ENCODE data around the gene TYRP1. TPM values are rescaled to one million over a fixed set of nuclear protein-coding genes. Genes with fewer than 3 reads are reported as not detected.

TYRP1 gene
- total RNA-seq, 4 donors from 2014 or later = 0.63 to 0.83 TPM; not detected in 2

- no peaks in the 10 kb centered on the region for H3K9me3 ChIP-seq
- H3K4me3 ChIP-seq = no peak overlapping the region
- TF ChIP-seq CTCF (IDR thresholded peaks at IDR 0.05) (peak in 1 of 3 experiments; percentile 2), EP300 (IDR thresholded peaks at IDR 0.05) (no peak)
- H3K27me3 ChIP-seq = no peaks in the 10 kb centered on the region
- intact Hi-C loops (cut with DNase I) = no loop called here
- H3K36me3 ChIP-seq = no peaks in the 10 kb centered on the region
- 95% methylated on average over 1 of the region's 1 CpG for WGBS
- DNase-seq (ENCODE audit: extremely low spot score) = no peak
- peaks cover 3 to 42% (median 30%) of the 10 kb centered on the region in 4 donors for H3K4me1 ChIP-seq
- H3K27ac ChIP-seq (replicated peaks in 1 of 4) = peak overlapping the region in 1 of 4 donors; percentile 66
These were observed 5.8 kb downstream of the TYRP1 start for GRCh38 chr9:12698986-12699385.

DNA sequence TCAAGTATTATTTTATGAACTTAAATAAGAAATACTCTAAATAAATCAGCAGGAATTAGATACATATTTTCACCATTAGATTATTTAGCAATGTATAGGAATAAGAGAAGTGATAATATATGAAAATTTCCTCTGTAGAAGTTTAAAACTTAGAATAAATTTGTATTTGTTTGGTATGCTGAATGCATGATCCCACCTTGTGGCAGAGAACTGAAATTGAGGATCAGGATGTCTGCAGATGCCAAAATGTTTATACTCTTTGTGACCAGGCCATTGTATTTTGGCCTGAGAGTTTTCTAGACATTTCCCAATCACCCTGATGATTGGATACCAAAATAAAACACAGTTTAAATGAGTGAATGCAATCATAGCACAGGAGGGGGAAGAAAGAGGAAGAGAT lies 6.3 kb downstream of the TYRP1 start:
- Histone ChIP-seq H3K27me3 (no peaks in the 10 kb centered on the region), H3K4me1 (peaks cover 3 to 42% (median 30%) of the 10 kb centered on the region in 4 donors), H3K36me3 (no peaks in the 10 kb centered on the region), H3K4me3 (no peak overlapping the region), H3K27ac (replicated peaks in 1 of 4) (no peak overlapping the region), H3K9me3 (no peaks in the 10 kb centered on the region)
- no peak for DNase-seq (ENCODE audit: extremely low spot score)
- intact Hi-C loops (cut with DNase I) = no loop called here
- no peak for TF ChIP-seq EP300 (IDR thresholded peaks at IDR 0.05)
- TF ChIP-seq CTCF (IDR thresholded peaks at IDR 0.05) = no peak

DNA sequence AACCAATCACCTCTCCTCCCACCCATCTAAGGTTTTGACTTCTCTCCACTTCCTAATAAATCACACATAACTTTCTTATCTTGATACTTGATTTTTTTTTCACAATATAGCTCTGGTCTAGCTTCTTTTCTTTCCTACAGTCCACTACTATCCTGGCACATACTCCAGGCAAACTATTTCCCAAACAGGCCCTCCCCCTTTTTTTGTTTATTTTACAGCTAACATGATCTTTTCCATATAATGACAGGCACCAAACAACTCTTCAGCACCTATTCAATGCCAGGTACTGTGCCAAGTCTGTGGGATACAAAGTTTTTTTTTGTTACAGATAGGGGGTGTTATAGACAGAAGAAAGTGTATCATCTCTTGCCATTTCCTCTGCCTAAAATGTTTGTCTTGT lies 7.9 kb downstream of the TYRP1 start:
- no peak for TF ChIP-seq CTCF (IDR thresholded peaks at IDR 0.05)
- no peak for TF ChIP-seq POLR2AphosphoS5 (IDR thresholded peaks at IDR 0.05)
- no peak for TF ChIP-seq POLR2A (IDR thresholded peaks at IDR 0.05; ENCODE audit: low read depth)
- TF ChIP-seq EP300 (IDR thresholded peaks at IDR 0.05) = no peak
- DNase-seq (ENCODE audit: extremely low spot score) = no peak
- peaks cover 3 to 33% (median 23%) of the 10 kb centered on the region in 4 donors for H3K4me1 ChIP-seq
- no peaks in the 10 kb centered on the region for H3K36me3 ChIP-seq
- intact Hi-C loops (cut with DNase I) = no loop called here
- no peaks in the 10 kb centered on the region for H3K9me3 ChIP-seq
- no peaks in the 10 kb centered on the region for H3K27me3 ChIP-seq
- no peak overlapping the region for H3K4me3 ChIP-seq
- H3K27ac ChIP-seq (replicated peaks in 1 of 4) = no peak overlapping the region

GRCh38 chr9:12702160-12702758 lies 9.1 kb downstream of the TYRP1 start:
- 58% methylated on average over 6 of the region's 6 CpGs for WGBS
- DNase-seq (ENCODE audit: extremely low spot score) = no peak
- no peaks in the 10 kb centered on the region for H3K36me3 ChIP-seq
- TF ChIP-seq POLR2A (IDR thresholded peaks at IDR 0.05; ENCODE audit: low read depth) (no peak), CTCF (IDR thresholded peaks at IDR 0.05) (peak; percentile 26 to 48 (median 42)), POLR2AphosphoS5 (IDR thresholded peaks at IDR 0.05) (no peak)
- no peak overlapping the region for H3K4me3 ChIP-seq
- intact Hi-C loops (cut with DNase I) = no loop called here
- no peaks in the 10 kb centered on the region for H3K9me3 ChIP-seq
- no peak overlapping the region for H3K27ac ChIP-seq (replicated peaks in 1 of 4)
- H3K27me3 ChIP-seq = no peaks in the 10 kb centered on the region
- H3K4me1 ChIP-seq = peaks cover 3 to 24% (median 17%) of the 10 kb centered on the region in 4 donors

DNA sequence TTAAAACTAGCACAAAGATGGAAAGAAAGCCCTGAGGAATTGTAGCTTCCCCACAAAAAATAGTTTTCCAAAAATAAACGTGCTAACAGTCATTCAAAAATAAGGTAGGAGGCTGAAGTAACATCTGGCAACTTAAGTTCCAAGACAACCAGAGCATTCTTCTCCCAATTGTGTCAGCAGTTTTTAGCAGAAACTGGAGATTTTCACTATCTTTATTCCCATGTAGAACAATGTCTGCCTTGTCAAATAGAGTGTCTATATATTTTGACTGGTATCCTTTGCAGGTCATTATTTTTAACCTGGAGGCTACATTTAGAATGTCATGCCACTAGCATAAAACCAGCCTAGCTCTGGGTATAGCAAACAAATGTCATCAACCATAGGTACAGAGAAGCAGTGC lies 10.8 kb downstream of the TYRP1 start:
- Histone ChIP-seq H3K36me3 (no peaks in the 10 kb centered on the region), H3K4me1 (peaks cover 0 to 6% (median under 1%) of the 10 kb centered on the region in 4 donors), H3K4me3 (no peak overlapping the region), H3K27me3 (no peaks in the 10 kb centered on the region), H3K9me3 (no peaks in the 10 kb centered on the region), H3K27ac (replicated peaks in 1 of 4) (no peak overlapping the region)
- no peak for DNase-seq (ENCODE audit: extremely low spot score)
- TF ChIP-seq EP300 (IDR thresholded peaks at IDR 0.05) = no peak
- TF ChIP-seq POLR2AphosphoS5 (IDR thresholded peaks at IDR 0.05) = no peak
- no peak for TF ChIP-seq CTCF (IDR thresholded peaks at IDR 0.05)
- no peak for TF ChIP-seq POLR2A (IDR thresholded peaks at IDR 0.05; ENCODE audit: low read depth)
- WGBS = 38% methylated on average over 1 of the region's 1 CpG
- intact Hi-C loops (cut with DNase I) = no loop called here
